A673 (cell line): ENCODE data around the gene GET4.

Experiments used
- EZH2 ChIP-seq: fragments of 200-600 bp; sonication (generic); IDR thresholded peaks from 2 replicates; pipeline ENCODE4 v1.6.1; 2017; ENCODE audit warnings: borderline replicate concordance, low read depth, mild to moderate bottlenecking, mixed read lengths, antibody characterized with exemption, low read length; ENCODE audit not compliant: poor library complexity, severe bottlenecking
- TF ChIP-seq, protein P1 (sequence below): fragments of 300-800, 200-600 bp; sonication (generic); conservative IDR thresholded peaks from 2 replicates; pipeline ENCODE4 v1.5.1; 2017; ENCODE audit warnings: low read depth, mild to moderate bottlenecking, antibody characterized with exemption, low read length, moderate library complexity, mixed read lengths

DNA sequence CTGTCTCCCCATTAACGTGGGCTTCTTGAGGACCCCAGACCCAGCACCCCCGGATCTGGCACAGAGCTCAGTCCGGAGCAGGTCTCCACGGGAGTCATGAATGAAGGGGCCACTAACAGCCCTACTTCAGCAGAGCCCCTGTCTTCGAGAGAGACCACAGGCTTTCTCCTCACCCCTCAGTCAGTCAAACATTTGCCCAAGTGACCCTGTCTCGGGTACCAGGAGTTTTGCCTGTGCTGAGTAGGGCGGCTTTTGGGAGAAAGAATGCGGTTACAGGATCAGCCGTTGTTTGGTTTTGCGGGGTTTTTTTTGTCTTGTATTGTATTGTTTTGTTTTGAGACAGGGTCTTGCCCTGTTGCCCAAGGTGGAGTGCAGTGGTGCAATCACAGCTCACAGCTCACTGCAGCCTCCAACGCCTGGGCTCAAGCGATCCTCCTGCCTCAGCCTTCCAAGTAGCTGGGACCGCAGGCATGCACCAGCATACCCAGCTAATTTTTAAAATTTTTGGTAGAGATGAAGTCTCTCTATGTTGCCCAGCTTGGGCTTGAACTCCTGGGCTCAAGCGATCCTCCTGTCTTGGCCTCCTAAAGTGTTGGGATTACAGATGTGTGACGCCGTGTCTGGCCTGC is 61.6 kb downstream of the GET4 start:
- TF ChIP-seq, protein P1, sequence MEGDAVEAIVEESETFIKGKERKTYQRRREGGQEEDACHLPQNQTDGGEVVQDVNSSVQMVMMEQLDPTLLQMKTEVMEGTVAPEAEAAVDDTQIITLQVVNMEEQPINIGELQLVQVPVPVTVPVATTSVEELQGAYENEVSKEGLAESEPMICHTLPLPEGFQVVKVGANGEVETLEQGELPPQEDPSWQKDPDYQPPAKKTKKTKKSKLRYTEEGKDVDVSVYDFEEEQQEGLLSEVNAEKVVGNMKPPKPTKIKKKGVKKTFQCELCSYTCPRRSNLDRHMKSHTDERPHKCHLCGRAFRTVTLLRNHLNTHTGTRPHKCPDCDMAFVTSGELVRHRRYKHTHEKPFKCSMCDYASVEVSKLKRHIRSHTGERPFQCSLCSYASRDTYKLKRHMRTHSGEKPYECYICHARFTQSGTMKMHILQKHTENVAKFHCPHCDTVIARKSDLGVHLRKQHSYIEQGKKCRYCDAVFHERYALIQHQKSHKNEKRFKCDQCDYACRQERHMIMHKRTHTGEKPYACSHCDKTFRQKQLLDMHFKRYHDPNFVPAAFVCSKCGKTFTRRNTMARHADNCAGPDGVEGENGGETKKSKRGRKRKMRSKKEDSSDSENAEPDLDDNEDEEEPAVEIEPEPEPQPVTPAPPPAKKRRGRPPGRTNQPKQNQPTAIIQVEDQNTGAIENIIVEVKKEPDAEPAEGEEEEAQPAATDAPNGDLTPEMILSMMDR = no peak
- TF ChIP-seq EZH2 = no peak
